IPS DF 19.7 (cell line): ENCODE results near the gene CCDC32.

ENCODE experiments used
- DNase-seq: peaks from one replicate; pipeline ENCODE4 v3.0.0-alpha.2; 2013; ENCODE audit warnings: low read depth, low spot score

Gene CCDC32

GRCh38 chr15:40567111-40567510, 2.3 kb upstream of the CCDC32 start:
- DNase-seq, result no peak

DNA sequence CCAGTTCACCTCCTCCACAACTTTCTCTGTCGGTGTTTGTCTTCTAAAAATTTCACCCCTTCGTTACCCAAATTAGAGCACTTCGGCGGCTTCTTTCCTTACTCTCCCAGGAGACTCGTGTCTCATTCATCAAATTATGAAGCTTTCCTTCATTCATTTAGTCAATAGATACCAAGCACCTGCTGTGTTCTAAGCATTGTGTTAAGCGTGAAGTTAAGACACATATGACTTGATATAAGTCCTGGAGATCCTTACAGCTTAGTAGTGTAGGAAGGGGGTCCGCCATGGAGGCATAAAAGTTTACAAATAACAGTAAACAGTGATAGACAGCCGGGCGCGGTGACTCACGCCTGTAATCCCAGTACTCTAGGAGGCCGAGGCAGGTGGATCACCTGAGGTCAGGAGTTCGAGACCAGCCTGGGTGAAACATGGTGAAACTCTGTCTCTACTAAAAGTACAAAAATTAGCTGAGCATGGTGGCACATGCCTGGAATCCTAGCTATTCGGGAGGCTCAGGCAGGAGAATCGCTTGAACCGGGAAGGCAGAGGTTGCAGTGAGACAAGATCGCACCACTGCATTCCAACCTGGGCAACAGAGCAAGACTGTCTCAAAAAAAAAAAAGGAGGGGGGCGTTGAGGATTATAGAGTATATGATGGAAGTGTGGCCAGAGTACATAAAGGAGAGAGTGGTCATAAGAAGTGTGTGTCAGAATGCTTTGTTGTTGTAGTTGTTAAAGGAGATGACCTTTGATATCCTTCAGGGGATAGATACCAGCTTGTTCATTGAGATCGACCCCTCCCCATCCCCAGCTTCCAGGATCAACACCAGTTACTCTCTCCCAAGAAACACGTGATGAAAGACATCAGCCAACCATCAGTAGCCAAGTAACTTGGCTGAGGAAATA, 744 bp upstream of the CCDC32 start:
- DNase-seq, result no peak

- DNase-seq, result no peak
Measured at GRCh38 chr15:40563426-40563825, 1.4 kb downstream of the CCDC32 start.

DNA sequence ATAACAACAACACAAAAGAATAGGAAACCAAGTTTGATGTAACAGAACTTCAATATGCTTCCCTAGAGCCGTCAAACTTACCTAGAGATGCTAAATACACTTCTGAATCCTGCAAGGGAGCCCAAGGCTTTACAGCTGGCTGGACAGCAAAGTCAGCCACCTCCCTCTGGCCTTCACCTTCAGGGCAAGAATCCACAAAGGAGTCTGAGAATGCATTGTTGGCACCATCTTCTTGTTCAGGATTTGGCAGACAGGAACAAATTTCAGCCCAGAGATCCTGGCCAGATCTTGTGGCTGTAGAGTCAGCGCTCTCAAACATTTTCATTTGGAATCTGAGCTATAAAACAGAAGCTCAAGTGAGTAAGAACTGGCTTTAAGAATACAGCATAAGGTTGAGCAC, 2.2 kb downstream of the CCDC32 start:
- no peak for DNase-seq

- DNase-seq, result no peak
Measured at GRCh38 chr15:40558952-40559742, 5.7 kb downstream of the CCDC32 start.

- no peak for DNase-seq
Measured at GRCh38 chr15:40555876-40556275, 9.0 kb downstream of the CCDC32 start.

GRCh38 chr15:40554161-40554525, 10.7 kb downstream of the CCDC32 start:
- no peak for DNase-seq

DNA sequence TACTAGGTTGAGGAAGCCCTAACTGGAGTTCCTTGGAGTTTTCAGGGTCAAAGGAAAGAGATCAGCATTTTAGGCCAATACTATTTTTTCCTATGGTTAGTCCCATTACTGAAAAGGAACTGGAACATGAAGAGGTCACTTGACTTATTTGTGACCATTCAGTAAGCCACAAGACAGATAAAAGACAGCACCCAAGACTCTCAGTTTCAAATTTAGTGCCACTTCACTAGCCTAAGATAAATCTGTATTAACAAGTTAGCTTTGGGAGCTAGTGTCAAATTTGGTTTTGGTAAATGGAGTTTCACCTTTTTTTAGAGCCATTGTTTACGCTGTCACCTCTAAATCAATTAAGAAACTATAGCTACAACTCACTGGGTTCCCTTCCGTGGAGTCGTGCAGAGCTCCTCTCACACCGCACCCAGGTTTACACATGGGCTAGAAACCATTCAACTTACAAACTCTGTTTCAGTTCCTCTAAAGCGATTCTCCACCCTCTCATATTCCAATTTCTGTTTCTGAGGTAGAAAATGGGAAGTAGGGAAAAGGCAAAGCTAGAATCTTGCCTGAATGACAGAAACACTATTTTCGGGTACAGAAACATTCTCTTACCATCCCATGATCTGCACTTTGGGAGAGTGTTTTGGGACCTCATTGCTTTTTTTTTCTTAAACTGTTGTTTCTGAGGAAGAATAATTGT, 14.4 kb downstream of the CCDC32 start:
- no peak for DNase-seq

DNA sequence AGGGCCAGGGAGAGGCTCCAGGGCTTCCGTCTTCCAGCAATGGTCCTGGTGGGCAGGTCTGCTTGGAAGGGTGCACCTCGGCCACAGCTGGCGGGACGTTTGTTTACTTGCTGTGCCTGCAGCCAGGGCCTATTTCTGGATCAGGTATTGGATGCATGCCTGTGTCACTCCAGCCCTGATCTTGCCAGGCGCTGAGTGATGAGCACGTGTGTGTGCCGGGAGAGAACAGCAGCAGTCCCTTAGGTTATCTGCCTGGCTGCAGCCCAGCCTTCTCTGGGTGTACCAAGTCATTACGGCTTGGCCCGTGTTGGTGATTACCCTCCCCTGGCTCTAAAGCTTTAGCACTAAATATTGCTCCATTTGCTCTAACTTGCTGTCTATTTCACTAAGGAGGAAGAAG, 14.9 kb downstream of the CCDC32 start:
- DNase-seq, result no peak

- no peak for DNase-seq
Measured at GRCh38 chr15:40548610-40549009, 16.2 kb downstream of the CCDC32 start.

DNA sequence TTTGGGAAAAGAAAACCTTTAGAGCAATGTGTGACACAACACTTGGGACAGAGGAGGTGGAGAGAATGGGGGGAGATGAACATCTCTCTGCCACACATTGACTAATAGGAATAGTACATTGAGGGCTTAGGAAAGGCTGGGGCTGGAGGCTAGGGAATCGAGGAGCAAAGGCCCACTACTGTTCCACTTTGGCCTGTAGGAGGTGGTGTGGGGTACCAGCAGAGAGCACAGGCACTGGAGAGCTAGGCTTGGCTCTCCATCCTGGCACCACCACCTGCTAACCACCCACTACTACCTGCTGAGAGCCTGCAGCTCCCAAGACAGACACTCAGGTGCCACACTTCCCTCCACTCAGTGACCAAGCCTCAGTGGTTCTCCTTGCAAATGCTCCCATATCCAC, 19.4 kb downstream of the CCDC32 start:
- DNase-seq, result no peak

GRCh38 chr15:40543631-40544294, 21.1 kb downstream of the CCDC32 start:
- DNase-seq, result no peak

DNA sequence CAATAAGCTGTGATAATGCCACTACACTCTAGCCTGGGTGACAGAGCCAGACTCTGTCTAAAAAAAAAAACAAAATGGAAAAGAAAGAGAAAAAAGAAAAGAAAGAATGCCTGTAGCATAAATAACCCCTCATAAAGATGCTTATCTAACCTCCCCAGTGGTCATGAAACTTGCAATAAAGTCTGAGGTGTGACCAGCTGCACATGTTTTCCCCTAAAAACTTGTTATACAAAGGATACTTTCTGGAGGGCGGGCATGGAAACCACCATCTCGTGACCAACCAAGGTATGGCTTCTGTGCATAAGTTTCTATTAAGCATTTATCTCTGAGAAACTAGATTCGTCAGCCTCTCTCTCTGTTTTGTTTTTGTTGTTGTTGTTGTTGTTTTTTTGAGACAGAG, 21.8 kb downstream of the CCDC32 start:
- DNase-seq, result no peak

- DNase-seq, result no peak
Measured at GRCh38 chr15:40538976-40539375, 25.9 kb downstream of the CCDC32 start.

DNA sequence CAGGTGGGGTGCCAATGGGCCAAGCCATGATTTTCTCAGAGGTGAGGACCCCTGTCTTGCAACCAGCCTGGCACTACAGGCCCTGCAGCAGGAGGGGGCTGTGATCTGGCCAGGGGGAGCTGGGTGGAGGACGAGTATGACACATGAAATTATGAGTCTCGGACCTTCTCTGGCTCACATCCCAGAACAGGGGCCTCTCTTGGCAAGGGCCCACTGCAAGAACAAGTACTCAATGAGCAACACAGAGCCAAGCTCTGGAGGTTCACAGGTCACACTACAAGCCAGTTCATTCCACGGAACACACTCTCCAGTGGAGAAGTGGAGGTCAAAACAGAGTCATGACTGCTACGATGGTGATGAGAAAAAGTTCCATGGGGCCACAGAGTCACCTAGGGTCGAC, 28.3 kb downstream of the CCDC32 start:
- no peak for DNase-seq

GRCh38 chr15:40534371-40534770, 30.5 kb downstream of the CCDC32 start:
- DNase-seq, result no peak

- no peak for DNase-seq
Measured at GRCh38 chr15:40533763-40534364, 31.0 kb downstream of the CCDC32 start.

DNA sequence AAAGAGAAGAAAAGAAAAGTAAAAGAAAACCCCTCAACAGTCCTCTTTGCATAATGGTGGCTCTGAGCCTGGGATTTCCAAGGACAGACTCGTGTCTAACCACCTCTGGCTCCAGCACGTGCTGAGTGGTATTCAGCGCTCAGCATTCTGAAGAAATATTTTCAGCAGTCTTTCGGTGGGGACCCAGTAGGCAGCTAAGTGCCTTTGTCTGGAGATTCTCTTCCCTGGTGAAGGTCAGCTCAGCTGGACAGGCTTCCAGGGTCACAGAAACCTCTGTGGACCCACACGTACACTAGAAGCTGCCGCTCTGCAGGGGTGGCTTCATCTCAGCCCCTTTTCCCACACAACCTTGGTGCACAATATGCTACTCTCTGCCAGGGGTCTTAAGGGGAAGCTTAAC, 36.0 kb downstream of the CCDC32 start:
- DNase-seq, result no peak

DNA sequence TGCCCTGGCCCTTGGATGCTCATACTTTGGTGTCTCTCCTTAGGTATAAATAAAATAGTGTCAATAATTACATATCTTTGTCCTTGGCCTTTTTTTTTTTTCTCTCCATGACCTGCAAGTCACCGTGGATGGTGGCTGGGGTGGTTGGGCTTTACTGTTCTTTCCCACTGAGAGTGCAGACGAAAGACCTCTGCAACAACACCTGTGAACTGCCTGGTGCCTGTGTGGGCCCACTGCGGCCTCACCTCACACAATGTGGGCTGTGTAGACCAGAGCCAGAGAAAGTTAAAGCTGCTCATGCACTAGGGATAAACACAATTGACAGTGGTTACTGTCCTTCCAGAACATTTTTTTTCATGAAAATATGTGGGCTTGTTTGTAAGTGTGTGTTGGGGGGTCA, 39.0 kb downstream of the CCDC32 start:
- no peak for DNase-seq

GRCh38 chr15:40523611-40524010, 41.2 kb downstream of the CCDC32 start:
- no peak for DNase-seq

GRCh38 chr15:40516322-40516721, 48.5 kb downstream of the CCDC32 start:
- DNase-seq, result no peak
